ENCODE results near the gene LIF. TPM values are rescaled to one million over a fixed set of nuclear protein-coding genes. Genes with fewer than 3 reads are reported as not detected.

LIF gene
- total RNA-seq, 2 experiments from 2014 or later: 0.06 TPM; not detected in 1

- Histone ChIP-seq H3K27ac (ENCODE audit: low read depth, low read length, poor library complexity, severe bottlenecking) (no peak overlapping the region), H3K4me2 (ENCODE audit: low read length) (no peak overlapping the region), H3K79me2 (ENCODE audit: insufficient read depth, low read depth, low read length) (no peaks in the 10 kb centered on the region), H2AFZ (ENCODE audit: low read length) (no peak overlapping the region), H3K4me3 (ENCODE audit: low read depth, low read length, poor library complexity, severe bottlenecking) (no peak overlapping the region), H3K4me1 (ENCODE audit: insufficient read depth, low read length, poor library complexity, severe bottlenecking) (peaks cover 11% of the 10 kb centered on the region), H3K36me3 (ENCODE audit: insufficient read depth, low read length) (no peaks in the 10 kb centered on the region), H3K9me2 (ENCODE audit: insufficient read depth, low read length) (no peaks in the 10 kb centered on the region), H3K9me3 (ENCODE audit: low read length) (no peaks in the 10 kb centered on the region), H4K20me1 (ENCODE audit: insufficient read depth, low read length) (no peaks in the 10 kb centered on the region)
- intact Hi-C loops (cut with micrococcal nuclease; ENCODE audit: unreplicated experiment): no loop called here
- POLR2A ChIA-PET: no interaction called here
- no peak for DNase-seq (ENCODE audit: low spot score)
- BruUV-seq (replicated peaks): no TSS peak
- TF ChIP-seq EZH2phosphoT487 (IDR thresholded peaks at IDR 0.05; ENCODE audit: borderline replicate concordance, low read depth, low read length): no peak
- TF ChIP-seq, protein P1, sequence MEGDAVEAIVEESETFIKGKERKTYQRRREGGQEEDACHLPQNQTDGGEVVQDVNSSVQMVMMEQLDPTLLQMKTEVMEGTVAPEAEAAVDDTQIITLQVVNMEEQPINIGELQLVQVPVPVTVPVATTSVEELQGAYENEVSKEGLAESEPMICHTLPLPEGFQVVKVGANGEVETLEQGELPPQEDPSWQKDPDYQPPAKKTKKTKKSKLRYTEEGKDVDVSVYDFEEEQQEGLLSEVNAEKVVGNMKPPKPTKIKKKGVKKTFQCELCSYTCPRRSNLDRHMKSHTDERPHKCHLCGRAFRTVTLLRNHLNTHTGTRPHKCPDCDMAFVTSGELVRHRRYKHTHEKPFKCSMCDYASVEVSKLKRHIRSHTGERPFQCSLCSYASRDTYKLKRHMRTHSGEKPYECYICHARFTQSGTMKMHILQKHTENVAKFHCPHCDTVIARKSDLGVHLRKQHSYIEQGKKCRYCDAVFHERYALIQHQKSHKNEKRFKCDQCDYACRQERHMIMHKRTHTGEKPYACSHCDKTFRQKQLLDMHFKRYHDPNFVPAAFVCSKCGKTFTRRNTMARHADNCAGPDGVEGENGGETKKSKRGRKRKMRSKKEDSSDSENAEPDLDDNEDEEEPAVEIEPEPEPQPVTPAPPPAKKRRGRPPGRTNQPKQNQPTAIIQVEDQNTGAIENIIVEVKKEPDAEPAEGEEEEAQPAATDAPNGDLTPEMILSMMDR (conservative IDR thresholded peaks at IDR 0.05; ENCODE audit: low read length): no peak
- CTCF ChIA-PET (ENCODE audit: unreplicated experiment): interaction anchor here (1.1 kb wide), 1 partner anchor 27 kb away, joined by 5 read pairs; no protein-coding TSS in a partner anchor
Observed at GRCh38 chr22:30261134-30261533, 14.6 kb upstream of the LIF start.

DNA sequence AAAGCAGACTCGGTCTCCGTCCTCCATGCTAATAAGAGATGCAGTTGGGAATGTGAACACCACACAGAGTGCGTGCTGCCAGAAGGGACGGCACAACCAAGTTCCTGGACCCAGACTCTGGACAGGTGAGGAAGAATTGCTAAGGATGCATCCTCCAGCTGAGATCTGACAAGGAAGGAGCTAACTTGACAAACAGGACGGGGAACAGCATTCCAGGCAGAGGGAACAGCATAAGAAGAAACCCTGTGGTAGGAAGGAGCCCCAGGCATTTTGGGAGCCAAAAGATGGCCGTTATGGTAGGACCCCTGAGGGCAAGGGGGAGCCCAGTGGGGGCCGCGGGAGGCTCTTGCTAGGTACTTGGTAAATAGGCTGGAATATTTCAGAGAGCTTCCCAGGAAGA lies 14.1 kb upstream of the LIF start:
- intact Hi-C loops (cut with micrococcal nuclease; ENCODE audit: unreplicated experiment): no loop called here

GRCh38 chr22:30260276-30260675 lies 13.7 kb upstream of the LIF start:
- no peak for DNase-seq (ENCODE audit: low spot score)
- TF ChIP-seq, protein P1 (conservative IDR thresholded peaks at IDR 0.05; ENCODE audit: low read length): no peak
- TF ChIP-seq EZH2phosphoT487 (IDR thresholded peaks at IDR 0.05; ENCODE audit: borderline replicate concordance, low read depth, low read length): no peak

More for the DNA sequence above, 14.1 kb upstream of the LIF start:
- H3K79me2 ChIP-seq (ENCODE audit: insufficient read depth, low read depth, low read length): no peaks in the 10 kb centered on the region
- no peak overlapping the region for H3K4me2 ChIP-seq (ENCODE audit: low read length)
- peaks cover 10% of the 10 kb centered on the region for H3K4me1 ChIP-seq (ENCODE audit: insufficient read depth, low read length, poor library complexity, severe bottlenecking)
- CTCF ChIA-PET (ENCODE audit: unreplicated experiment): no interaction called here
- TF ChIP-seq EZH2phosphoT487 (IDR thresholded peaks at IDR 0.05; ENCODE audit: borderline replicate concordance, low read depth, low read length): no peak
- TF ChIP-seq, protein P1 (conservative IDR thresholded peaks at IDR 0.05; ENCODE audit: low read length): no peak
- no peaks in the 10 kb centered on the region for H4K20me1 ChIP-seq (ENCODE audit: insufficient read depth, low read length)
- H3K36me3 ChIP-seq (ENCODE audit: insufficient read depth, low read length): no peaks in the 10 kb centered on the region
- no TSS peak for BruUV-seq (replicated peaks)
- POLR2A ChIA-PET: no interaction called here
- no peaks in the 10 kb centered on the region for H3K9me3 ChIP-seq (ENCODE audit: low read length)
- no peak overlapping the region for H3K27ac ChIP-seq (ENCODE audit: low read depth, low read length, poor library complexity, severe bottlenecking)
- no peak overlapping the region for H3K4me3 ChIP-seq (ENCODE audit: low read depth, low read length, poor library complexity, severe bottlenecking)
- no peak for DNase-seq (ENCODE audit: low spot score)
- H3K9me2 ChIP-seq (ENCODE audit: insufficient read depth, low read length): no peaks in the 10 kb centered on the region
- H2AFZ ChIP-seq (ENCODE audit: low read length): no peak overlapping the region

More at GRCh38 chr22:30260276-30260675, 13.7 kb upstream of the LIF start:
- ChIA-PET CTCF (ENCODE audit: unreplicated experiment) (no interaction called here), POLR2A (no interaction called here)
- BruUV-seq (replicated peaks): no TSS peak
- H3K4me2 ChIP-seq (ENCODE audit: low read length): no peak overlapping the region
- no peaks in the 10 kb centered on the region for H3K9me2 ChIP-seq (ENCODE audit: insufficient read depth, low read length)
- intact Hi-C loops (cut with micrococcal nuclease; ENCODE audit: unreplicated experiment): no loop called here
- no peak overlapping the region for H3K27ac ChIP-seq (ENCODE audit: low read depth, low read length, poor library complexity, severe bottlenecking)
- H4K20me1 ChIP-seq (ENCODE audit: insufficient read depth, low read length): no peaks in the 10 kb centered on the region
- H3K36me3 ChIP-seq (ENCODE audit: insufficient read depth, low read length): no peaks in the 10 kb centered on the region
- H3K9me3 ChIP-seq (ENCODE audit: low read length): no peaks in the 10 kb centered on the region
- H2AFZ ChIP-seq (ENCODE audit: low read length): no peak overlapping the region
- H3K4me1 ChIP-seq (ENCODE audit: insufficient read depth, low read length, poor library complexity, severe bottlenecking): peaks cover 6% of the 10 kb centered on the region
- no peaks in the 10 kb centered on the region for H3K79me2 ChIP-seq (ENCODE audit: insufficient read depth, low read depth, low read length)
- no peak overlapping the region for H3K4me3 ChIP-seq (ENCODE audit: low read depth, low read length, poor library complexity, severe bottlenecking)

Data from OCI-LY7 (cell line).